Measurements from ENCODE around the gene SALL3. TPM values are rescaled to one million over a fixed set of nuclear protein-coding genes. Genes with fewer than 3 reads are reported as not detected.

SALL3 gene
- total RNA-seq, 1 donor from 2014 or later = 0.20 TPM

Other genes with a start within 250 kb of the SALL3 start
- 19.4 and 26.2 TPM in 2 replicates for gene ATP9B, start 89.6 kb downstream of the SALL3 start, total RNA-seq